Tracheal epithelial cell (primary cell): Measurements from ENCODE around the gene NOXA1. TPM values are rescaled to one million over a fixed set of nuclear protein-coding genes. Genes with fewer than 3 reads are reported as not detected.

Experiments
- total RNA-seq: library from RNA; depleted of rRNA; stranded (reverse); fragments of >200 nt; gene quantifications from 2 replicates; pipeline ENCODE4 v1.2.1, GENCODE V29; 2014

Gene NOXA1
- total RNA-seq = 1.9 and 2.2 TPM in 2 replicates

GRCh38 chr9:137422604-137423513 lies at the start of gene NOXA1, which contains the start of gene EXD3:
TSS of gene NOXA1 (plus strand) at chr9:137423393. CDS start at chr9:137423530, 137 bp downstream.
TSS of gene EXD3 (minus strand) at chr9:137423162. CDS start at chr9:137395357, 27,805 bp downstream.

GRCh38 chr9:137441289-137441934 lies 18.2 kb downstream of the NOXA1 start, which contains the start of gene ENTPD8:
TSS of gene ENTPD8 (minus strand) at chr9:137441357. CDS start at chr9:137438285, 3,072 bp downstream.

GRCh38 chr9:137459152-137459600 lies 36.0 kb downstream of the NOXA1 start, which contains the start of gene NSMF:
TSS of gene NSMF (minus strand) at chr9:137459334. CDS start at chr9:137459102, 232 bp downstream.

Other genes with a start within 250 kb of the NOXA1 start
- gene ANAPC2, start 234.8 kb upstream of the NOXA1 start, total RNA-seq = 8.5 and 9.6 TPM in 2 replicates
- 76.3 and 93.3 TPM in 2 replicates for gene SSNA1, start 234.7 kb upstream of the NOXA1 start, total RNA-seq
- 4.1 and 6.4 TPM in 2 replicates for gene TPRN, start 222.7 kb upstream of the NOXA1 start, total RNA-seq
- 34.0 and 66.9 TPM in 2 replicates for gene TMEM203, start 217.7 kb upstream of the NOXA1 start, total RNA-seq
- gene NDOR1, start 217.7 kb upstream of the NOXA1 start, total RNA-seq = 2.7 and 6.2 TPM in 2 replicates
- 0.24 and 0.64 TPM in 2 replicates for gene RNF208, start 201.2 kb upstream of the NOXA1 start, total RNA-seq
- gene CYSRT1, start 198.2 kb upstream of the NOXA1 start, total RNA-seq = 0.72 and 6.0 TPM in 2 replicates
- gene RNF224, start 195.9 kb upstream of the NOXA1 start, total RNA-seq = under 0.01 and 0.21 TPM in 2 replicates
- gene SLC34A3, start 192.5 kb upstream of the NOXA1 start, total RNA-seq = not detected in 2 replicates
- 94.4 and 132 TPM in 2 replicates for gene TUBB4B, start 182.1 kb upstream of the NOXA1 start, total RNA-seq
- not detected in 2 replicates for gene STPG3, start 172.1 kb upstream of the NOXA1 start, total RNA-seq
- gene NELFB, start 168.1 kb upstream of the NOXA1 start, total RNA-seq = 55.2 and 55.7 TPM in 2 replicates
- gene TOR4A, start 145.7 kb upstream of the NOXA1 start, total RNA-seq = 35.6 and 36.1 TPM in 2 replicates
- 10.0 and 15.7 TPM in 2 replicates for gene NRARP, start 121.1 kb upstream of the NOXA1 start, total RNA-seq
- 12.8 and 22.6 TPM in 2 replicates for gene EXD3, start 231 bp upstream of the NOXA1 start, total RNA-seq
- gene ENTPD8, start 18.0 kb downstream of the NOXA1 start, total RNA-seq = 0.24 TPM in 1 of 2 replicates, not detected in the other
- 23.1 and 33.0 TPM in 2 replicates for gene NSMF, start 35.9 kb downstream of the NOXA1 start, total RNA-seq
- 0.21 and 0.24 TPM in 2 replicates for gene PNPLA7, start 127.0 kb downstream of the NOXA1 start, total RNA-seq
- gene MRPL41, start 128.5 kb downstream of the NOXA1 start, total RNA-seq = 69.4 and 100.0 TPM in 2 replicates
- 25.1 and 28.8 TPM in 2 replicates for gene DPH7, start 155.5 kb downstream of the NOXA1 start, total RNA-seq
- 32.0 TPM in 2 replicates for gene ZMYND19, start 167.1 kb downstream of the NOXA1 start, total RNA-seq
- gene ARRDC1, start 182.3 kb downstream of the NOXA1 start, total RNA-seq = 105 and 178 TPM in 2 replicates
- gene EHMT1, start 195.6 kb downstream of the NOXA1 start, total RNA-seq = 50.1 and 57.1 TPM in 2 replicates